ENCODE data around the gene ADRA2A. TPM values are rescaled to one million over a fixed set of nuclear protein-coding genes. Genes with fewer than 3 reads are reported as not detected.
A peak's percentile ranks its signal among the peaks of the same experiment; 100 is the strongest.

ADRA2A gene
- total RNA-seq, 1 donor from 2014 or later: 14.2 TPM

DNA sequence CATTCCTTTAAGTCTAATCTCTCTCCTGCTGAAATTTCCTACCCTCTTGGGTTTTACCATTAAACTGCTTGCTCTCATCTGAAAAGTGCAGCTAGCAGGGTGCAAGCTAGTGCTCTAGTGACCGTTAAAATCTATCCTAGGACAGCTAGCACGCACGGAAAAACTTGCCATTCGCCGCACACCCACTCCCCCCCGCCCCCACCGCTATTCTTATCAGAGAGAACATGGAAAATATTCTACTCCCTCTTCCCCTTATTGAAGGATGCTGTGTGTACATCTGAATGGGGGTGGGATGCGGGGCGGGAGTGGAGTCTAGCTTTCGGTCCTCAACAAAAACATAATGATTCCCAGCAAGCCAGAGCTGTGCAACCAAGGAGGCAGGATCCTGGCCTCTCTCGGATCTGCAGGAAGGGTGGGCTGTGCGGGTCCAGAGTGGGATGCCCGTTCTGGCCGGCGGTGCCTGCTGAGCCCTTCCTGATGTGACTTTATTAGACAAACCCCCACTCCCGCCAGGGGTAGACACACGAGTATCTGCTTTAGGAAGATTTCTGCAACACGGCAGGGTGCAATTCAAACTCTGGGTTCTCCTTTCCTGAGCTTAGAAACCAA lies 1.1 kb upstream of the ADRA2A start:
- Histone ChIP-seq H3K27me3 (no peaks in the 10 kb centered on the region), H3K9me3 (no peaks in the 10 kb centered on the region), H3K36me3 (no peaks in the 10 kb centered on the region), H3K4me1 (peaks cover 39% of the 10 kb centered on the region), H3K4me3 (peak overlapping the region; percentile 44 to 52), H3K27ac (no peak overlapping the region)
- DNase-seq (ENCODE audit: extremely low spot score in 2 of 2): no peak
- TF ChIP-seq POLR2AphosphoS5 (IDR thresholded peaks at IDR 0.05; ENCODE audit: insufficient read depth in 1 of 2, low read depth in 1 of 2): no peak
- TF ChIP-seq POLR2A (IDR thresholded peaks at IDR 0.05): no peak
- TF ChIP-seq, protein P1, sequence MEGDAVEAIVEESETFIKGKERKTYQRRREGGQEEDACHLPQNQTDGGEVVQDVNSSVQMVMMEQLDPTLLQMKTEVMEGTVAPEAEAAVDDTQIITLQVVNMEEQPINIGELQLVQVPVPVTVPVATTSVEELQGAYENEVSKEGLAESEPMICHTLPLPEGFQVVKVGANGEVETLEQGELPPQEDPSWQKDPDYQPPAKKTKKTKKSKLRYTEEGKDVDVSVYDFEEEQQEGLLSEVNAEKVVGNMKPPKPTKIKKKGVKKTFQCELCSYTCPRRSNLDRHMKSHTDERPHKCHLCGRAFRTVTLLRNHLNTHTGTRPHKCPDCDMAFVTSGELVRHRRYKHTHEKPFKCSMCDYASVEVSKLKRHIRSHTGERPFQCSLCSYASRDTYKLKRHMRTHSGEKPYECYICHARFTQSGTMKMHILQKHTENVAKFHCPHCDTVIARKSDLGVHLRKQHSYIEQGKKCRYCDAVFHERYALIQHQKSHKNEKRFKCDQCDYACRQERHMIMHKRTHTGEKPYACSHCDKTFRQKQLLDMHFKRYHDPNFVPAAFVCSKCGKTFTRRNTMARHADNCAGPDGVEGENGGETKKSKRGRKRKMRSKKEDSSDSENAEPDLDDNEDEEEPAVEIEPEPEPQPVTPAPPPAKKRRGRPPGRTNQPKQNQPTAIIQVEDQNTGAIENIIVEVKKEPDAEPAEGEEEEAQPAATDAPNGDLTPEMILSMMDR (IDR thresholded peaks at IDR 0.05): no peak
- intact Hi-C loops (cut with DNase I): no loop called here

DNA sequence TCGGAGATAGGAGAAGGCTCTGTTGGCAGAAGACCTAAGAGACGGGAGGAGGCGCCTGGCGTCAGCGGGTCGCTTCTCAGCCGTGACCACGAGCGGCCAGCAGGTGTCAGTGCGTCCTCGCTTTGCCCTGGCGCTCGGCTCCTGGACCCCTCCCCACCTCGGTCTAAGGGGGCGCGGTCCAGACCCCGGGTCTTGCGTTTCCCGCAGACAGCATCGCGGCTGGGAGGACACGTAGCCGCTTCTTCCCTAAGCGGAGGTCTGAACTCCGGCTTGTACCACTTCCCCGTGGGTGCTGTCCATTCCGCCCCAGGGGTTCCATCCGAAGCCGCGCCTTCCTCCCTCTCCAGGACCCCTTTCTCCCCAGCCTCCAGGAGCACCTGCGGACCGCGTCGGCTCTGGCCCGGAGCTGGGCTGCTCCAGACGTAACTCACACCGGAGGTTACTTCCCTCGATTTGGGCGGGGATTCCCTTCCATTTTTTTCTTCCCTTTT lies 593 bp upstream of the ADRA2A start:
- intact Hi-C loops (cut with DNase I): no loop called here
- Histone ChIP-seq H3K27ac (peak overlapping the region; percentile 77), H3K27me3 (no peaks in the 10 kb centered on the region)

DNA sequence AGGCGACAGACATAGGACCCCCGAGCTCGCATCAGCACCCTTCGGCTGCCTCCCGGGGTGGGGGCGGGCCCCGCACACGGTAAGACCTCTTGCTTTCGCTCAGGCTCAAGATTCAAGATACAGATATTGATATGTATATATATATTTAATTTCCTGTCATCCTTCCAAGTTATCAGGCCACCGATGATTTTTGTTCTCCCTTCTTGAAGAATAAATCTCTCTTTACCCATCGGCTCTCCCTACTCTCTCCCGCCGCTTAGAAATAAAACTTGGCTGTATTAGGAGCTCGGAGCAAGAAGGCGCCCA lies 603 bp downstream of the ADRA2A start:
- TF ChIP-seq POLR2A (IDR thresholded peaks at IDR 0.05): no peak
- TF ChIP-seq, protein P1 (IDR thresholded peaks at IDR 0.05): no peak
- TF ChIP-seq POLR2AphosphoS5 (IDR thresholded peaks at IDR 0.05; ENCODE audit: insufficient read depth in 1 of 2, low read depth in 1 of 2): no peak
- Histone ChIP-seq H3K36me3 (no peaks in the 10 kb centered on the region), H3K4me1 (peaks cover 39% of the 10 kb centered on the region), H3K4me3 (peak overlapping the region; percentile 44 to 52), H3K9me3 (no peaks in the 10 kb centered on the region), H3K27ac (peak overlapping the region; percentile 77), H3K27me3 (no peaks in the 10 kb centered on the region)
- no peak for DNase-seq (ENCODE audit: extremely low spot score in 2 of 2)
- intact Hi-C loops (cut with DNase I): no loop called here

More for the DNA sequence above, 593 bp upstream of the ADRA2A start:
- H3K9me3 ChIP-seq: no peaks in the 10 kb centered on the region
- peak overlapping the region; percentile 44 to 52 for H3K4me3 ChIP-seq
- no peak for DNase-seq (ENCODE audit: extremely low spot score in 2 of 2)
- H3K36me3 ChIP-seq: no peaks in the 10 kb centered on the region
- peaks cover 39% of the 10 kb centered on the region for H3K4me1 ChIP-seq
- no peak for TF ChIP-seq POLR2A (IDR thresholded peaks at IDR 0.05)
- no peak for TF ChIP-seq POLR2AphosphoS5 (IDR thresholded peaks at IDR 0.05; ENCODE audit: insufficient read depth in 1 of 2, low read depth in 1 of 2)
- TF ChIP-seq, protein P1 (IDR thresholded peaks at IDR 0.05): peak; percentile 47 to 74 (median 56)

DNA sequence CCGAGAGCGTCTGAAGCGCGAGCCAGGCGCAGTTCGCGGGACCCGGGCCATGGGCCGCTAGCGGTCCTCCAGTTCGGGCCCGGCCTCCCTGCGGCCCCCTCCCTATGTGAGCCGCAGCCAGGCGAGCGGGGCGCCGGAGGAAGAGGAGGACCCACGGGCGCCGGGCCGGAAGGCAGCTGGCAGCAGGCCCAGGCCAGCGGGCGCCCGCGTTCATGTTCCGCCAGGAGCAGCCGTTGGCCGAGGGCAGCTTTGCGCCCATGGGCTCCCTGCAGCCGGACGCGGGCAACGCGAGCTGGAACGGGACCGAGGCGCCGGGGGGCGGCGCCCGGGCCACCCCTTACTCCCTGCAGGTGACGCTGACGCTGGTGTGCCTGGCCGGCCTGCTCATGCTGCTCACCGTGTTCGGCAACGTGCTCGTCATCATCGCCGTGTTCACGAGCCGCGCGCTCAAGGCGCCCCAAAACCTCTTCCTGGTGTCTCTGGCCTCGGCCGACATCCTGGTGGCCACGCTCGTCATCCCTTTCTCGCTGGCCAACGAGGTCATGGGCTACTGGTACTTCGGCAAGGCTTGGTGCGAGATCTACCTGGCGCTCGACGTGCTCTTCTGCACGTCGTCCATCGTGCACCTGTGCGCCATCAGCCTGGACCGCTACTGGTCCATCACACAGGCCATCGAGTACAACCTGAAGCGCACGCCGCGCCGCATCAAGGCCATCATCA lies 1.1 kb downstream of the ADRA2A start:
- TF ChIP-seq POLR2AphosphoS5 (IDR thresholded peaks at IDR 0.05; ENCODE audit: insufficient read depth in 1 of 2, low read depth in 1 of 2) (peak in 1 of 2 donors; percentile 16), POLR2A (IDR thresholded peaks at IDR 0.05) (no peak)
- TF ChIP-seq, protein P1 (IDR thresholded peaks at IDR 0.05): no peak
- no peaks in the 10 kb centered on the region for H3K36me3 ChIP-seq
- no peaks in the 10 kb centered on the region for H3K9me3 ChIP-seq
- H3K27me3 ChIP-seq: no peaks in the 10 kb centered on the region
- H3K4me1 ChIP-seq: peaks cover 39% of the 10 kb centered on the region
- no peak for DNase-seq (ENCODE audit: extremely low spot score in 2 of 2)
- intact Hi-C loops (cut with DNase I): no loop called here
- H3K4me3 ChIP-seq: peak overlapping the region; percentile 44 to 52
- peak overlapping the region; percentile 77 for H3K27ac ChIP-seq

All from vagina (tissue), 2 donors.